ENCODE measurements around the gene PDPK1.

PDPK1 gene

DNA sequence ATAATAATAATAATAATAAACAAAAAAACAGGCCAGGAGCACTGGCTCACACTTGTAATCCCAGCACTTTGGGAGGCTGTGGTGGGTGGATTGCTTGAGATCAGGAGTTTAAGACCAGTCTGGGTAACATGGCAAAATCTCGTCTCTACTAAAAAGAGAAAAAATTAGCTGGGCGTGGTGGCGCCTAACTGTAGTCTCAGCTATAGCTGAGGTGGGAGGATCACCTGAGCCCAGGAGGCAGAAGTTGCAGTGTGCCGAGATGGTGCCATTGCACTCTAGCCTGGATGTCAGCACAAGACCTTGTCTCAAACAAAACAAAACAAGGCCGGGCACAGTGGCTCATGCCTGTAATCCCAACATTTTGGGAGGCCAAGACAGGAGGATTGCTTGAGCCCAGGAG, 42.8 kb upstream of the PDPK1 start:
- DNase-seq (ENCODE audit: extremely low spot score) = no peak
- CTCF ChIA-PET = interaction anchor here (2.7 kb wide), 1 partner anchor 15 kb away, joined by 7 read pairs; no protein-coding TSS in a partner anchor
- POLR2A ChIA-PET = no interaction called here
- TF ChIP-seq, protein P1, sequence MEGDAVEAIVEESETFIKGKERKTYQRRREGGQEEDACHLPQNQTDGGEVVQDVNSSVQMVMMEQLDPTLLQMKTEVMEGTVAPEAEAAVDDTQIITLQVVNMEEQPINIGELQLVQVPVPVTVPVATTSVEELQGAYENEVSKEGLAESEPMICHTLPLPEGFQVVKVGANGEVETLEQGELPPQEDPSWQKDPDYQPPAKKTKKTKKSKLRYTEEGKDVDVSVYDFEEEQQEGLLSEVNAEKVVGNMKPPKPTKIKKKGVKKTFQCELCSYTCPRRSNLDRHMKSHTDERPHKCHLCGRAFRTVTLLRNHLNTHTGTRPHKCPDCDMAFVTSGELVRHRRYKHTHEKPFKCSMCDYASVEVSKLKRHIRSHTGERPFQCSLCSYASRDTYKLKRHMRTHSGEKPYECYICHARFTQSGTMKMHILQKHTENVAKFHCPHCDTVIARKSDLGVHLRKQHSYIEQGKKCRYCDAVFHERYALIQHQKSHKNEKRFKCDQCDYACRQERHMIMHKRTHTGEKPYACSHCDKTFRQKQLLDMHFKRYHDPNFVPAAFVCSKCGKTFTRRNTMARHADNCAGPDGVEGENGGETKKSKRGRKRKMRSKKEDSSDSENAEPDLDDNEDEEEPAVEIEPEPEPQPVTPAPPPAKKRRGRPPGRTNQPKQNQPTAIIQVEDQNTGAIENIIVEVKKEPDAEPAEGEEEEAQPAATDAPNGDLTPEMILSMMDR (IDR thresholded peaks at IDR 0.05; ENCODE audit: control extremely low read depth, extremely low read depth, low read depth, missing control alignments) = no peak

DNA sequence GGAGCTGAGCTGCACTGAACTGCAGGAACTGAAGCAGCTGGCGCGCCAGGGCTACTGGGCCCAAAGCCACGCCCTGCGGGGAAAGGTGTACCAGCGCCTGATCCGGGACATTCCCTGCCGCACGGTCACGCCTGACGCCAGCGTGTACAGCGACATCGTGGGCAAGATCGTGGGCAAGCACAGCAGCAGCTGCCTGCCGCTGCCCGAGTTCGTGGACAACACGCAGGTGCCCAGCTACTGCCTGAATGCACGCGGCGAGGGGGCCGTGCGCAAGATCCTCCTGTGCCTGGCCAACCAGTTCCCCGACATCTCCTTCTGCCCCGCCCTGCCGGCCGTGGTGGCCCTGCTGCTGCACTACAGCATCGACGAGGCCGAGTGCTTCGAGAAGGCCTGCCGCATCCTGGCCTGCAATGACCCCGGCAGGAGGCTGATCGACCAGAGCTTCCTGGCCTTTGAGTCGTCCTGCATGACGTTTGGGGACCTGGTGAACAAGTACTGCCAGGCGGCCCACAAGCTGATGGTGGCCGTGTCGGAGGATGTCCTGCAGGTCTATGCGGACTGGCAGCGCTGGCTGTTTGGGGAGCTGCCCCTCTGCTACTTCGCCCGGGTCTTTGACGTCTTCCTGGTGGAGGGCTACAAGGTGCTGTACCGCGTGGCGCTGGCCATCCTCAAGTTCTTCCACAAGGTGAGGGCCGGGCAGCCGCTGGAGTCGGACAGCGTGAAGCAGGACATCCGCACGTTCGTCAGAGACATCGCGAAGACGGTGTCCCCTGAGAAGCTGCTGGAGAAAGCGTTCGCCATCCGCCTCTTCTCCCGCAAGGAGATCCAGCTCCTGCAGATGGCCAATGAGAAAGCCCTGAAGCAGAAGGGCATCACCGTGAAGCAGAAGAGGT, 41.4 kb upstream of the PDPK1 start:
- ChIA-PET CTCF (interaction anchor here (1.3 to 2.7 kb wide), 3 partner anchors 13 to 156 kb away, joined by 4 to 7 read pairs (median 4); partner anchors contain the start of gene ABCA3), POLR2A (no interaction called here)
- TF ChIP-seq, protein P1 (IDR thresholded peaks at IDR 0.05; ENCODE audit: control extremely low read depth, extremely low read depth, low read depth, missing control alignments) = no peak
- no peak for DNase-seq (ENCODE audit: extremely low spot score)

DNA sequence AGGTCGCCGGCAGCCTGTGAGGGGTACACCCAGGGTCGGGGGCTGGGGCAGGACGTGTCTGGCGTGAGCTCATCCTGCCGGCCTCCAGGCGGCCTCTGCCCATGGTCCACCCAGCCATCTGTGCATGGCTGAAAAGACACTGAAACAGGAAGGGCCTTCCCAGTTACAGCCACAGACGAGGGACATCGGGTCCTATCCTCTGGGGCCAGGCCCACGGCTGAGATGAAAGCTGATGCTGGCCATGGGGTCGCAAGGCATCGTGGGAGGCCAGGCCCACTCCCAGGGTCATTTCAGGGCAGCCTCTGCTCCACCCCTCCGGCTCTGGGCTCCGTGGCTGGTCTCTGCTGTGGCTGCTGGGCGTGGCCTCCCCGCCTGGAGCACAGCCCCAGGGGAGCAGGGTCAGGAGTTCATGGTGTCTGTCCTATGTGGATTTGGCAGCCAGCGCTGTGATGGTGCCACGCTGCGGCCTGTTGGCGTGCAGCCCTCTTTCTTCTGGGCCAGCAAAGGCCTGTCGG, 40.6 kb upstream of the PDPK1 start:
- POLR2A ChIA-PET = no interaction called here

DNA sequence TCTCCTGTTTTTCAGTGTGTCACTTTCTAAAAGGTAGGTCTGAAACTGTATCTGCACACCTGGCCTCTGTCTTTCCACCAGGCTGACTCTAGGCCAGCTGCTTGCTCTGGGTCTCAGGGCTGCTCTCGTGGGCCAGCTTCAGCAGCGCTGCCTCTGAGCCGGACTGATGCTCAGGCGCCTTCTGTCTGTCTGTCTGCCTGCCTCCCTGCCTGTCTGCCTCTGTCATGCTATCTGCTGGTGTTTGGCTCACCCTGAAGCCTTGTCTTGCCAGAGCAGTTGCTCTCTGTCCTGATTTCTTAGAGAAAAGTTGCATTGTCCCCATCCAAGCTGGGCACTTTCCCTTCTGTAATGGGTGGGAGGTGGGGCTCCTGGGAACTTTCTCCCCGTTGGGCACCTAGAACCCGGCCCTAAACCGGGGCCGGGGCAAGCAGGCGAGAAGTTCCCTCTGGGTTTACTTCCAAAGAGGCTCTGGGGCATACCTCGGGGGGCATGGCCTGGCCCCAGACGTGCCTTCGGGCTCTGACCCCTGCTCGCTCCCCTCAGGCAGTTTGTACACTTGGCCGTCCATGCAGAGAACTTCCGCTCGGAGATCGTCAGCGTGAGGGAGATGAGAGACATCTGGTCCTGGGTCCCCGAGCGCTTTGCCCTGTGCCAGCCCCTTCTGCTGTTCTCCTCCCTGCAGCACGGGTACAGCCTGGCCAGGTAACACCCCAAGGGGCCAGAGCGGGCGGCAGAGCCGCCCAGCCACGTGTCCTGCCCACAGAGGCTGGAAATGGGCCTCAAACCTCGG, 39.9 kb upstream of the PDPK1 start:
- CTCF ChIA-PET = no interaction called here
- POLR2A ChIA-PET = no interaction called here
- TF ChIP-seq, protein P1 (IDR thresholded peaks at IDR 0.05; ENCODE audit: control extremely low read depth, extremely low read depth, low read depth, missing control alignments) = no peak
- DNase-seq (ENCODE audit: extremely low spot score) = no peak

More for the DNA sequence above, 40.6 kb upstream of the PDPK1 start:
- TF ChIP-seq, protein P1 (IDR thresholded peaks at IDR 0.05; ENCODE audit: control extremely low read depth, extremely low read depth, low read depth, missing control alignments) = no peak
- CTCF ChIA-PET = interaction anchor here (1.3 kb wide), 2 partner anchors 74 to 157 kb away, joined by 4 read pairs; partner anchors contain the start of gene ABCA3
- no peak for DNase-seq (ENCODE audit: extremely low spot score)

DNA sequence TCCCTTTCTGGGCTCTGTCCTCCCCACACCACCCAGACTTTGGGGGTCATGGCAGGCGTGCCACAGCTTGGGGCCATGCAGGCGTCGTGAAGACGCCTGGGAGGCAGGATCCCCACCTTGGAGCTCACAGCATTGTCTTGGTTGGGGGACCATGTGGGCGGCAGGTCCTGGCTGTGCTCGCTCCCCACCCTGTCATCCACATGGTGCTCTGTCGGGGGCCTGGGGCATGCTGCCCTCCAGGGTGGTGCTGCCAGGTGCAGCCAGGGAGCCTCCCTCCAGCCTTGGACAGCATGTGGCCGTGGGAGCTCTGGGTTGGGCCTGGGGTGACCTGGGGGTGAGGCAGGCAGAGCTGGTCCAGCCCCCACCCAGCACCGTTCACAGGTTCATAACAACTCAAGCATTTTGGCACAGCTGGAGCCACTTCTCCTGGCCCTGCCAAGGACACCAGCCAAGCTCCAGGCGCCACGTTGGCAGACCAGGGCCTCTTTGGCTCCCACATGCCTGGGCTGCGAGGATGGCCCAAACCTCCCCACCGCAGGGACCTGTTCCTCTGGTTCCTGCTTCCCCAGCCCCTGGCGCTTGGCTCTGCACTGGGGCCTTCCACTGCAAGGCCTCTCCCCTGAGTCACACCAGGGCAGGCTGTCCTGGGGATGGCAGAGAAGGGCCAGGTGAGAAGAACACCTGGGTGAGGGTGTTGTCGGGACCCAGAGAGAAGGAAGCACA, 39.1 kb upstream of the PDPK1 start:
- ChIA-PET CTCF (no interaction called here), POLR2A (no interaction called here)
- DNase-seq (ENCODE audit: extremely low spot score) = no peak
- TF ChIP-seq, protein P1 (IDR thresholded peaks at IDR 0.05; ENCODE audit: control extremely low read depth, extremely low read depth, low read depth, missing control alignments) = no peak

DNA sequence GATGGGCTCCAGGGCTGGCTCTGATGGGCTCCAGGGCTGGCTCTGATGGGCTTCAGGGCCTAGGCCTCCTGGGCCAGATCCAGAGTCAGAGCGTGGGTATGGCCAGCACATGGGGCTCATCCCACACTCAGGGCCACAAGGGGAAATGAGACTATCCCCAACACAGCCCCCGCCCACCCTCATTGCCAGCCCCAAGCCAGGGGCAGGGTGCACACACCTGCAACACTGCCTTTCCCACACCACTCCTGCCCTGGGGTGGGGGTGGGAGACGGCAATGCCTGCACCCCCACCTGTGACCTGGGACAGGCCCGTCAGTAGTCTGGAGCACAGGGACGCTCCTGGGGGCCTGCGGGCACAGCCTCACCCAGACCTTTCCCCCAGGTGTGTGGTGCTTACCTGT, 38.4 kb upstream of the PDPK1 start:
- ChIA-PET POLR2A (no interaction called here), CTCF (interaction anchor here (1.0 to 3.9 kb wide), 6 partner anchors 10 to 305 kb away, joined by 3 to 36 read pairs (median 7); no protein-coding TSS in a partner anchor)
- DNase-seq (ENCODE audit: extremely low spot score) = no peak
- TF ChIP-seq, protein P1 (IDR thresholded peaks at IDR 0.05; ENCODE audit: control extremely low read depth, extremely low read depth, low read depth, missing control alignments) = no peak

Data from GM10248 (cell line).